ENCODE data around the gene DELE1. TPM values are rescaled to one million over a fixed set of nuclear protein-coding genes. Genes with fewer than 3 reads are reported as not detected.
A peak's percentile ranks its signal among the peaks of the same experiment; 100 is the strongest.

Gene DELE1
- total RNA-seq, 1 donor from 2014 or later = 93.5 TPM

- no peak for DNase-seq (ENCODE audit: low read depth, low spot score)
- Mint-ChIP-seq H3K4me1 (peaks cover 21% of the 10 kb centered on the region), H3K9me3 (no peaks in the 10 kb centered on the region), H3K36me3 (ENCODE audit: low read depth) (no peaks in the 10 kb centered on the region), H3K27me3 (ENCODE audit: low read depth) (no peaks in the 10 kb centered on the region), H3K4me3 (no peak overlapping the region), H3K27ac (ENCODE audit: unreplicated experiment) (no peak overlapping the region)
- TF ChIP-seq, protein P1, sequence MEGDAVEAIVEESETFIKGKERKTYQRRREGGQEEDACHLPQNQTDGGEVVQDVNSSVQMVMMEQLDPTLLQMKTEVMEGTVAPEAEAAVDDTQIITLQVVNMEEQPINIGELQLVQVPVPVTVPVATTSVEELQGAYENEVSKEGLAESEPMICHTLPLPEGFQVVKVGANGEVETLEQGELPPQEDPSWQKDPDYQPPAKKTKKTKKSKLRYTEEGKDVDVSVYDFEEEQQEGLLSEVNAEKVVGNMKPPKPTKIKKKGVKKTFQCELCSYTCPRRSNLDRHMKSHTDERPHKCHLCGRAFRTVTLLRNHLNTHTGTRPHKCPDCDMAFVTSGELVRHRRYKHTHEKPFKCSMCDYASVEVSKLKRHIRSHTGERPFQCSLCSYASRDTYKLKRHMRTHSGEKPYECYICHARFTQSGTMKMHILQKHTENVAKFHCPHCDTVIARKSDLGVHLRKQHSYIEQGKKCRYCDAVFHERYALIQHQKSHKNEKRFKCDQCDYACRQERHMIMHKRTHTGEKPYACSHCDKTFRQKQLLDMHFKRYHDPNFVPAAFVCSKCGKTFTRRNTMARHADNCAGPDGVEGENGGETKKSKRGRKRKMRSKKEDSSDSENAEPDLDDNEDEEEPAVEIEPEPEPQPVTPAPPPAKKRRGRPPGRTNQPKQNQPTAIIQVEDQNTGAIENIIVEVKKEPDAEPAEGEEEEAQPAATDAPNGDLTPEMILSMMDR (conservative IDR thresholded peaks at IDR 0.05) = peak; percentile 60
These were observed 27.7 kb downstream of the DELE1 start for GRCh38 chr5:141951332-141951781.

DNA sequence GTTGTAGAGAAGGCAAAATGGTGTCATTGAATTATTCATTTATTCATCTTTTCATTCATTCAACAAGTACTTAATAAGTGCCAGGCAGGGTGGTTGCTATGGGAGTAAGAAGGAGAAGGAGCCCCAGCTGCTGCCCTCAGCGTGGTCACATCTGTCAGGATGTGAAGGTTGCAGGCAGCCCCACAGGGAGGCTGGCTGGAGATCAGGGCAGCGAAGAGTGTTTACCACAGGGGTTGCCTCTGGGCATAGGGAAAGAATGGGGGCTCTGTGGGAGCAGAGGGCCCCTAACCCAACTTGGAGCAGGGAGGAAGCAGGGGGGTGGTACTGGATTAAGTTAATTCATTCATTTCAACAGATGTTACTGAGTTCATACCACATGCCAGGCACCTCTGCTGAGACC is 28.3 kb downstream of the DELE1 start:
- no peak overlapping the region for H3K4me3 Mint-ChIP-seq
- peaks cover 20% of the 10 kb centered on the region for H3K4me1 Mint-ChIP-seq
- no peak for DNase-seq (ENCODE audit: low read depth, low spot score)
- H3K27me3 Mint-ChIP-seq (ENCODE audit: low read depth) = no peaks in the 10 kb centered on the region
- no peaks in the 10 kb centered on the region for H3K9me3 Mint-ChIP-seq
- peak overlapping the region; percentile 63 for H3K27ac Mint-ChIP-seq (ENCODE audit: unreplicated experiment)
- no peaks in the 10 kb centered on the region for H3K36me3 Mint-ChIP-seq (ENCODE audit: low read depth)
- TF ChIP-seq, protein P1 (conservative IDR thresholded peaks at IDR 0.05) = no peak

GRCh38 chr5:141954194-141954593 is 30.5 kb downstream of the DELE1 start:
- H3K27me3 Mint-ChIP-seq (ENCODE audit: low read depth) = no peaks in the 10 kb centered on the region
- DNase-seq (ENCODE audit: low read depth, low spot score) = no peak
- TF ChIP-seq, protein P1 (conservative IDR thresholded peaks at IDR 0.05) = no peak
- no peaks in the 10 kb centered on the region for H3K36me3 Mint-ChIP-seq (ENCODE audit: low read depth)
- peaks cover 25% of the 10 kb centered on the region for H3K4me1 Mint-ChIP-seq
- no peak overlapping the region for H3K27ac Mint-ChIP-seq (ENCODE audit: unreplicated experiment)
- H3K4me3 Mint-ChIP-seq = no peak overlapping the region
- H3K9me3 Mint-ChIP-seq = no peaks in the 10 kb centered on the region

DNA sequence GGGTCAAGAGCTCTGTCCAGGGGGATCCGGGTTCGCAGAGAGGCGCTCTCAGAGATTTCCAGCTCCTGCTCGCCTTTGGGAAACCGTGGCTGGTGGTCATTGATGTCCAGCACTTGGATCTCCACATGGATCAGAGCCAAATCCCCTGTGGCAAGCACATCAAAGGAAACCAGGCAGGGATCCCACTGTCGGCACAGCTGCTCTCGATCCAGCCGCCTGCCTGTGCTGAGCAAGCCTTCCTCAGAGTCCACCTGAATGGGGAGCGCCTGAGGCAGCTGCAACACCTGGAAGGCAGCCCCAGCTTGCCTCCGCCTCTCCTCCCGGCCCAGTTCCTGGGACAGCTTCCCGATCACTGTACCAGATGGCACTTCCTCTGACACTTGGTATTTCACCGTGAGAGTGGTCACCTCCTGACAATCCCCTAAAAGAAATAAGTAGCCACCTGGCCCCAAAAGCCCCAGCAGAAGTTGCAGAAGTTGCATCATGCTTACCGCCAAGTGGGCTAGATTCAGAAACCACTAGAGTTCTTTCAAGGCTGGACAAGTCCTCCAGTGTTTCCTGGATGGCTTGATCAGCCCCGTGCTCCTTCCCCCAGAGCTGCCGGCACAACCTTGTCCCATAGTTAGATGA is 33.8 kb downstream of the DELE1 start:
- peaks cover 33% of the 10 kb centered on the region for H3K4me1 Mint-ChIP-seq
- TF ChIP-seq, protein P1 (conservative IDR thresholded peaks at IDR 0.05) = no peak
- no peaks in the 10 kb centered on the region for H3K27me3 Mint-ChIP-seq (ENCODE audit: low read depth)
- no peaks in the 10 kb centered on the region for H3K9me3 Mint-ChIP-seq
- H3K36me3 Mint-ChIP-seq (ENCODE audit: low read depth) = no peaks in the 10 kb centered on the region
- DNase-seq (ENCODE audit: low read depth, low spot score) = no peak
- no peak overlapping the region for H3K4me3 Mint-ChIP-seq
- peak overlapping the region; percentile 80 for H3K27ac Mint-ChIP-seq (ENCODE audit: unreplicated experiment)

- H3K4me3 Mint-ChIP-seq = peak within 1 kb of the TSS; percentile 18
- no peaks in the 10 kb centered on the region for H3K27me3 Mint-ChIP-seq (ENCODE audit: low read depth)
- TF ChIP-seq, protein P1 (conservative IDR thresholded peaks at IDR 0.05) = no peak
- DNase-seq (ENCODE audit: low read depth, low spot score) = no peak
- H3K36me3 Mint-ChIP-seq (ENCODE audit: low read depth) = no peaks in the 10 kb centered on the region
- peaks cover 31% of the 10 kb centered on the region for H3K4me1 Mint-ChIP-seq
- no peaks in the 10 kb centered on the region for H3K9me3 Mint-ChIP-seq
- peak within 1 kb of the TSS; percentile 80 for H3K27ac Mint-ChIP-seq (ENCODE audit: unreplicated experiment)
These were observed 34.4 kb downstream of the DELE1 start, which contains the start of gene PCDH12 for GRCh38 chr5:141958113-141958512. PCDH12 (minus strand) TSS chr5:141958202; CDS start chr5:141957851, 351 bp downstream.
